AG04450 (cell line): ENCODE measurements around the gene ABTB1. TPM values are rescaled to one million over a fixed set of nuclear protein-coding genes. Genes with fewer than 3 reads are reported as not detected.

Source experiments
- CTCF ChIA-PET: fragments of 300-600, 350-600 bp; formaldehyde crosslinking; extraction: SDS; loops from one replicate; lab custom pipeline; 2022; ENCODE audit warnings: antibody characterized with exemption, inconsistent platforms; lab: Charles Lee
- POLR2A ChIA-PET: fragments of 350-600 bp; formaldehyde crosslinking; extraction: SDS; loops from one replicate; lab custom pipeline; 2021; ENCODE audit warnings: antibody characterized with exemption, inconsistent platforms; lab: Yijun Ruan, JAX
- DNase-seq: peaks from one replicate; pipeline ENCODE4 v3.0.0-alpha.2; 2011; ENCODE audit warnings: low read depth, low spot score
- H3K27ac ChIP-seq: one replicate; pipeline ENCODE4 v1.5.1; 2012; ENCODE audit warnings: low read depth, low read length, control low read depth
- H3K27me3 ChIP-seq: one replicate; pipeline ENCODE4 v1.6.0; 2012; ENCODE audit warnings: low read length; ENCODE audit not compliant: control insufficient read depth, insufficient read depth
- H3K4me3 ChIP-seq: 2 replicates; pipeline ENCODE4 v1.5.1; 2011; ENCODE audit warnings: mild to moderate bottlenecking, low read depth, low read length, control low read depth
- H3K9me3 ChIP-seq: 2 replicates; pipeline ENCODE4 v1.5.1; 2012; ENCODE audit warnings: low read length; ENCODE audit not compliant: control insufficient read depth, insufficient read depth
- polyA plus RNA-seq: library from polyadenylated mRNA; depleted of rRNA; stranded (reverse); fragments of >200 nt; gene quantifications from 2 replicates; pipeline ENCODE4 v1.2.3, GENCODE V29; 2011
- TF ChIP-seq, protein P1 (sequence below): IDR thresholded peaks from 2 replicates; pipeline ENCODE4 v1.5.1; 2011; ENCODE audit warnings: low read depth, low read length, control low read depth, inconsistent platforms

The ABTB1 gene
- polyA plus RNA-seq, 1 experiment, result 15.5 TPM

DNA sequence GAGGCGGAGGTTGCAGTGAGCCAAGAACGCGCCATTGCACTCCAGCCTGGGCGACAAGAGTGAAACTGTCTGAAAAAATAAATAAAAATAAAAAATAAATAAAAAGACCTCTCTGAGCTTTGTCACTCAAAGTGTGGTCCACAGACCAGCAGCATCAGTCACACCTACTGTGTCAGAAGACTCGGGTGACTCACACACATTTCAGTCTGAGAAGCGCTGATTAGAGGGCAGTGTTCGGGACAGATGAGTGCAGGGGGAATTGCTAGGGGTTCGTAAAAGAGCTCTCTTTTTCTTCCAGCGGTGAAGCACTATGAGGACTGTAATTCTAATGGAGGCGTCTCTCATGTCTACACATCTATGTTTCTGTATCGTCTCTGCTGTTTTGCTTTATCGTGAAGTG lies 38.1 kb upstream of the ABTB1 start:
- no peak for DNase-seq
- H3K27ac ChIP-seq, result no peak overlapping the region
- 0 out of 2 replicates have a peak, but pooled peaks cover 3% of the 10 kb centered on the region for H3K9me3 ChIP-seq
- TF ChIP-seq, protein P1, sequence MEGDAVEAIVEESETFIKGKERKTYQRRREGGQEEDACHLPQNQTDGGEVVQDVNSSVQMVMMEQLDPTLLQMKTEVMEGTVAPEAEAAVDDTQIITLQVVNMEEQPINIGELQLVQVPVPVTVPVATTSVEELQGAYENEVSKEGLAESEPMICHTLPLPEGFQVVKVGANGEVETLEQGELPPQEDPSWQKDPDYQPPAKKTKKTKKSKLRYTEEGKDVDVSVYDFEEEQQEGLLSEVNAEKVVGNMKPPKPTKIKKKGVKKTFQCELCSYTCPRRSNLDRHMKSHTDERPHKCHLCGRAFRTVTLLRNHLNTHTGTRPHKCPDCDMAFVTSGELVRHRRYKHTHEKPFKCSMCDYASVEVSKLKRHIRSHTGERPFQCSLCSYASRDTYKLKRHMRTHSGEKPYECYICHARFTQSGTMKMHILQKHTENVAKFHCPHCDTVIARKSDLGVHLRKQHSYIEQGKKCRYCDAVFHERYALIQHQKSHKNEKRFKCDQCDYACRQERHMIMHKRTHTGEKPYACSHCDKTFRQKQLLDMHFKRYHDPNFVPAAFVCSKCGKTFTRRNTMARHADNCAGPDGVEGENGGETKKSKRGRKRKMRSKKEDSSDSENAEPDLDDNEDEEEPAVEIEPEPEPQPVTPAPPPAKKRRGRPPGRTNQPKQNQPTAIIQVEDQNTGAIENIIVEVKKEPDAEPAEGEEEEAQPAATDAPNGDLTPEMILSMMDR, result no peak
- ChIA-PET CTCF (interaction anchor here (1.1 to 1.6 kb wide), 2 partner anchors 17 to 60 kb away, joined by 5 to 6 read pairs; no protein-coding TSS in a partner anchor), POLR2A (interaction anchor here (0.7 kb wide), 1 partner anchor 373 kb away, joined by 3 read pairs; no protein-coding TSS in a partner anchor)
- peaks cover 24% of the 10 kb centered on the region for H3K27me3 ChIP-seq
- no peak overlapping the region for H3K4me3 ChIP-seq

DNA sequence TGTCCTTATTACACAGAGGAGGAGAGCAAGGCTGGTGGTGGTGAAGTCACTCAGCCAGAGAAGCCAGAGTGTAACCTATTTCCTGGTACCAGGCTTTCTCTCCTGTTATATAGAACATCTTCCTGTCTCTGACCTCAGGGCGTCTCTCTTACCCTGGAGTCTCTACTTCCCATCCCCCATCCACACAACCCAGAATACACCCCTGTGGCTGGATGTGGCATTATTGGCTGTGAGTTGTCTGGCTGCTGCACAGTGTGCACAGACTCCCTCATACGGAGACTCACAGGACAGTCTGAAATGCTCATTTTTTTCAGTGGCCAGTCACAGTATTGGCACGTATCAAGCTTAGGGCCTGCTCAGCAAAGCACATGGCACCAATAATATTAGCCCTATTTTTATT lies 35.2 kb upstream of the ABTB1 start:
- TF ChIP-seq, protein P1, result no peak
- no peaks in the 10 kb centered on the region for H3K9me3 ChIP-seq
- DNase-seq, result no peak
- CTCF ChIA-PET, result no interaction called here
- no peak overlapping the region for H3K4me3 ChIP-seq
- POLR2A ChIA-PET, result no interaction called here
- no peak overlapping the region for H3K27ac ChIP-seq
- peaks cover 4% of the 10 kb centered on the region for H3K27me3 ChIP-seq

DNA sequence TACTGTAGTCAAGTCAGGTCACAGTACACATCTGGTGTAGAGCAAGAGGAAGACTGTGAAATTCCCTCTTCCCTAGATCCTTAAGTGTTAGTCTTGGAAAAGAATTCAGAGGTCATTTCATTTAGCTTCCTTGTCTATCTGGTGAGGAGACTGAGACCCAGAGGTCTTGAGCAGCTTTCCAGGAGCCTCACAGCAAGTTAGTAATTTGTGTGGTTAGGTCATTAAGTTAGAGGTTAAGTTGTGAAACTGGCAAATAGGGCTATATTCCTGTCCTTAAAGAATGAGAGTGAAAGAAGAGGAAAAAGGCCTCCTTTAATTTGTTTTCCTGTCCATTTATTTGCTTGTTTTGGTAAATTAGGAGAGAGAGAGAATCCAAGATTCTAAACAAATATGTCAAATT lies 34.8 kb upstream of the ABTB1 start:
- no peak overlapping the region for H3K27ac ChIP-seq
- TF ChIP-seq, protein P1, result no peak
- CTCF ChIA-PET, result no interaction called here

DNA sequence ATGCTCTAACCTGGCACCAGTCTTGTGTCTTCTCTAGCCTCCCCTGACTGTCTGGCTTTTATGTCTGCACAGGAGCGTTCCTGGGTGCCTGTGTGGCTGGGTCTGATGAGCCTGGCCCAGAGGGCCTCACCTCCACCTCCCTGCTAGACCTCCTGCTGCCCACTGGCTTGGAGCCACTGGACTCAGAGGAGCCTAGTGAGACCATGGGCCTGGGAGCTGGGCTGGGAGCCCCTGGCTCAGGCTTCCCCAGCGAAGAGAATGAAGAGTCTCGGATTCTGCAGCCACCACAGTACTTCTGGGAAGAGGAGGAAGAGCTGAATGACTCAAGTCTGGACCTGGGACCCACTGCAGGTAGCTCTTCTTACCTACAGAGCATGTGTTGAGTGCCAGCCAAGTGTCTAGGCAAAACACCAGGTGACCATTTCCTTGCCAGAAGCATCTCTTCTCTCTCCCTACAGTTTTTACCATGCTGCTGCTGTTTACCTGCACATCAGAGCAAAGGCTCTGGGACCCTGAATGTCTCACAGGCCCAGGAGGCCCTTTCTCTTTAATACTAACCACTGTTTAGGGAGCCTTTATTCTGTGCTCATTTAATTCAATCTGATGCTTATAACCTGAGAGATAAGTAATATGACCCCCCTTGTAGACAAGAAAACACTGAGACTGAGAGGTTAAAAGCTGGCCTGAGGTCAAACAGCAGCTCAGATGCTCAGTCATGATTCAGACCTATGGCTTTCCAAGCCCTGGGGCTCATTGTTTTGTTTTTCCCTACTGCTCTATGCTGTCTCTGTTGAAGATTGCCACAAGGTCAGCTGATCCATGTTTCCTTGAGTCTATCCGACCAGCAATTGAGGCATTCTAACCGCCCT lies 33.3 kb upstream of the ABTB1 start:
- ChIA-PET POLR2A (no interaction called here), CTCF (interaction anchor here (1.4 kb wide), 1 partner anchor 12 kb away, joined by 7 read pairs; no protein-coding TSS in a partner anchor)
- no peak for DNase-seq
- peaks cover 6% of the 10 kb centered on the region for H3K27me3 ChIP-seq
- H3K4me3 ChIP-seq, result no peak overlapping the region
- peak overlapping the region; percentile 11 for H3K27ac ChIP-seq
- no peaks in the 10 kb centered on the region for H3K9me3 ChIP-seq
- TF ChIP-seq, protein P1, result no peak

More for the DNA sequence above, 34.8 kb upstream of the ABTB1 start:
- peaks cover 4% of the 10 kb centered on the region for H3K27me3 ChIP-seq
- no peak for DNase-seq
- H3K4me3 ChIP-seq, result no peak overlapping the region
- POLR2A ChIA-PET, result no interaction called here
- H3K9me3 ChIP-seq, result no peaks in the 10 kb centered on the region

DNA sequence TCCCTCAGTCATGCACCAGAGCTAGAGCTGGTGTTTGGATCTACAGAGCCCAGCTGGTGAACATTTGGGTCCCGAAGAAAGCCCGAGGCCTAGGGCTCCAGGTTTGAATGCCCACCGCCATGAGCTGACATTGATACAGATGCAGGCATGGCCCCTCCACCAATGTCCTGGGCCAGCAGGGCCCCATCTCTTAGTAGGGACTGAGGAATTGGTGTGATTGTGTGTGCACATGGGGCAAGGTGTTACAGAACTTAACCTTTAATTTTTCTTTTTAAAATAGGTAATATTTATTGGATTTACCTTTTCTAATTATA lies 32.8 kb upstream of the ABTB1 start:
- no peak overlapping the region for H3K4me3 ChIP-seq
- ChIA-PET CTCF (interaction anchor here (1.4 kb wide), 1 partner anchor 11 kb away, joined by 7 read pairs; no protein-coding TSS in a partner anchor), POLR2A (no interaction called here)
- peaks cover 9% of the 10 kb centered on the region for H3K27me3 ChIP-seq
- TF ChIP-seq, protein P1, result no peak
- H3K9me3 ChIP-seq, result no peaks in the 10 kb centered on the region
- DNase-seq, result no peak
- H3K27ac ChIP-seq, result no peak overlapping the region
